Hematopoietic multipotent progenitor cell treated with erythropoietin and hydrocortisone succinate and interleukin-3 and kit ligand, for 15 days (in vitro differentiated cells): ENCODE data around the gene GTF2A1.
A peak's percentile ranks its signal among the peaks of the same experiment; 100 is the strongest.
"Not testable (repeated sequence)": the region's sequence is repeated elsewhere in the genome, so short reads cannot be mapped to it uniquely, and the experiment has no call there.

Experiments
- DNase-seq: peaks from one replicate; pipeline ENCODE4 v3.0.0-alpha.2; 2015; ENCODE audit warnings: low spot score

Gene GTF2A1

GRCh38 chr14:81231540-81231939, 10.8 kb upstream of the GTF2A1 start:
- no peak for DNase-seq

GRCh38 chr14:81224222-81224621, 3.5 kb upstream of the GTF2A1 start:
- DNase-seq: no peak

DNA sequence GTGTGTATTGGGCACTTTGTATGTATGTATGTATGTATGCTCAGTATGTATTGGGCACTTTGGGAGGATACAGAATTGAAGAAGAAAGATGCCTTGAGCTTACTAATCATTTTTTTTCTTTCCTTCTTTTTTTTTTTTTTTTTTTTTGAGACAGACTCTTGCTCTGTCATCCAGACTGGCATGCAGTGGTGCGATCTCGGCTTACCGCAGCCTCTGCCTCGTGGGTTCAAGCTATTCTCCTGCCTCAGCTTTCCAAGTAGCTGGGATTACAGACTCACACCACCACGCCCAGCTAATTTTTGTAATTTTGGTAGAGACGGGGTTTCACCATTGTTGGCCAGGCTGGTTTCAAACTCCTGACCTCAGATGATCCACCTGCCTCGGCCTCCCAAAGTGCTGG, 3.0 kb upstream of the GTF2A1 start:
- not testable (repeated sequence) for DNase-seq

DNA sequence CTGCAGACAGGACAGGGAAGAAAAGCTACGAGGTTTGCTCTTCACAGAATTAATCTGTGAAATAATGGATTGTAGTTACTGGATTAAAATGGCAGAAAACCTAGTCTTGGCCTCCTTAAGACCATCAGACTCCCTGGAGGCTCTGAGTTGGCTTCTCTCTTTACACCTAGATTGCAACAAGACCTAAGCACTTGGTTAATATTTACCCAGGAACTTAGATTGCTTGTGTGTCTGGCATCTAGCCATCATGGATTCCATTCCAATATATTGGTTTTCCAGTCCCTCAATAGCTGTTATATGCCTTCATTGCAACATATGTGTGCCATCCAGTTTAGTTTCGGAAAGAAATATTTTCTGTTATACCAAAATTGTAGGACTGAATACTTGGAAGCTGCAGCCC, 1.9 kb upstream of the GTF2A1 start:
- no peak for DNase-seq

DNA sequence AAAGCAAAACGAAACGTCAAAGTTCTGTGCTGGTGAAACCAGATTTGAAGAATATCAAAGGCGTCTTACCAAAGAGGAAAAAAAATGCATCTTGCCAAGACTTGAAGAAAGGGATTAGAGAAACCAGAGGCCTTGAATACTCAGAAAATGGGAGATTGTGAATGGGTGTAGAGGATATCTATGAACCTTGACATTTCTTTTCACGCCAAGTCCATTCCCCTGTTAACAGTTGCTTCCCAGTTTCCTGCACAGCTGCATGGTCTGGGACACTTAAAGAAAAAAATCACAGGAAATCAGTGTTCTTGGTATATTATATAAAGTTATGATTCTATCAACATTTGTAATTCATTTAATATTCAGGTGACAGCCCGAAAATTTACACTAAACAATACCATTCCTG, 1.4 kb upstream of the GTF2A1 start:
- no peak for DNase-seq

GRCh38 chr14:81221579-81222102, 882 bp upstream of the GTF2A1 start:
- peak; percentile 11 for DNase-seq

DNA sequence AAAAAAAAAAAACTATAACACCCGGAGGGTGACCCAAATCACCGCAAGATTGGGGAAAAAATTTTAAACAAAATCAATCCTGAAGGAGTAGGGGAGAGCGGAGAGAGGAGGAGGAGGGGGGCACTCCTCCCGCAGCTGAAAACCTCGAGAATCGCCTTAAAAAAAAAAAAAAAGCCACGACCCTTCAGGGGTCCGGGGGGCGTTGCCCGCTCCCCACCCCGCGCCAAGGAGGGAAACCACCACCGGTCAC, 254 bp downstream of the GTF2A1 start:
- no peak for DNase-seq

DNA sequence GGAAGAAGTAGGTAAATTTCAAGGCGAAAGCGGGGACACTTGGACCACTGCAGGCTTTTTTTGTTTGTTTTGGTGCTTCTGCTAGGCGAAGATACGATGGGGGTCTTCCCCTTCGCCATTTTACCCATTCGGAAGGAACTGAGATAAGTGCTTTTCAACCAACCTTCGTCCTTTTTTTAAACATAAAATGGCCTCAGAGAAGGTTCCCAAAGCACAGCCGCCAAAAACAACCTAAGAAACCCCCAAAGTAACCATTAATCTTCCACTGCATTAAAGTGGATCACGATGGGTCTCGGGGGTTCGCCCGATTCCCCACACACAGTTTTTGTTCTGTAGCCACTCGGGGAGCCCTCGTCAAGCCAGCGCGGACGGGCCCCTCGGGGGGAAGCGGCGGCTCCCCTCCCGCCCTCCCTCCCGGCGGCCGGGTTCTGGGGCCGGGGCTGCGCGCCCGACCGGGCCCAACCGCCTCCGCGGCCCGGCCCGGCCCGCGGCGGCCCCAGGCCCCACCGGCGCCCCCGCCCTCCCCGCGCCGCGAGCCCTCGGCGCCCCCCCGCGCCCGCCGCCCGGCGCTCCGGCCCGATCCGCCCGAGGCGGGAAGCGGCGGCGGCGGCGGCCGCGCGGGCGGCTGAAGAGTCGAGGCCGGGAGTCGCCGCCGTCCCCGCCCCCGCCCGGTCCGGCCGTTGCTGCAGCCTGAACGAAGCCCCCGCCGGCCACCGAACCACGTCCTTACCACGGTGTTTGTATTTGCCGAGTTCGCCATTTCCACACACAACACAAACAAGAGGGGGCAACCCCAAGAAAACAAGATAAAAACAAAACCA, 790 bp downstream of the GTF2A1 start:
- peak; percentile 54 for DNase-seq

DNA sequence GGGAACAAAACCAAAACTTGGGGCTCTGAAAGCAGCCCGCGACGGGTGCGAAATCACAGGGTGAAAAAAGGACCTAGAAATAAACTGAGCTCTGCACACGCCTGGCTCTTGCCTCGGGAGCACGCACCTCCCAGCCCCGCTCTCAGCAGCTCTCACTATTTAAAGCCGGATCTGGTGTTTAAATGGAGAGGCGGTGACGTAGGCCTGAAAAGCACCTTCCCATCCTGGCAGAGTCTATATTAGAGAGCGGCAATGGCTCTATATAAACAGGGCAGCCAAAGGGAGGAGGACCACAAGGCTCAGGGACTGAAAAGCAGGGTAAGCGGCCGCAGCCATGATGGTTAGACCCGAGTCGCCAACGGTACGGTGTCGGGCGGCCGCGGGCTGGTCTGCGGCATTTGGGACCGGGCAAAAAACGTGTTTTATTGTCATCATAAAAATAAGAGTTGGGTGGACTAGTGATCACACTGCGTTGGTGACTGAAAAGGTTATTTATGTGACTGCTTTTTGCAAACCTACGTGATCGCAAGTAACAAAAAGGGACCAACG, 1.5 kb downstream of the GTF2A1 start:
- DNase-seq: peak; percentile 92

DNA sequence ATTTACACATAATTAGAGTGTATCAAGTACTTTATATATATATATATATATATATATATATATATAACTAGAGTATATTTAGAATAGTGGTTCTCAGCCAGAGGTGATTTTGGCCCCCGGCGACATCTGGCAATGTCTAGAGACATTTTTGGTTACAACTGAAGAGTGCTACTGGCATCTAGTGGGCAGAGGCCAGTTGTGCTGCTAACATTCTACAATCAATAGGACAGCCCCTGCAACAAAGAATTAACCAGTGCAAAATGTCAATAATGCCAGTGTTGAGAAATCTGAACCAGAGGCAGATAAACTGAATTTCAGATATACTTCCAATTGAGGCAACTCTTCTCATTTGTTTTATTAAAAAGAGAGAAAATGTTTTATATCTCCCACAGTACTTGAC, 8.9 kb downstream of the GTF2A1 start:
- peak; percentile 27 for DNase-seq

DNA sequence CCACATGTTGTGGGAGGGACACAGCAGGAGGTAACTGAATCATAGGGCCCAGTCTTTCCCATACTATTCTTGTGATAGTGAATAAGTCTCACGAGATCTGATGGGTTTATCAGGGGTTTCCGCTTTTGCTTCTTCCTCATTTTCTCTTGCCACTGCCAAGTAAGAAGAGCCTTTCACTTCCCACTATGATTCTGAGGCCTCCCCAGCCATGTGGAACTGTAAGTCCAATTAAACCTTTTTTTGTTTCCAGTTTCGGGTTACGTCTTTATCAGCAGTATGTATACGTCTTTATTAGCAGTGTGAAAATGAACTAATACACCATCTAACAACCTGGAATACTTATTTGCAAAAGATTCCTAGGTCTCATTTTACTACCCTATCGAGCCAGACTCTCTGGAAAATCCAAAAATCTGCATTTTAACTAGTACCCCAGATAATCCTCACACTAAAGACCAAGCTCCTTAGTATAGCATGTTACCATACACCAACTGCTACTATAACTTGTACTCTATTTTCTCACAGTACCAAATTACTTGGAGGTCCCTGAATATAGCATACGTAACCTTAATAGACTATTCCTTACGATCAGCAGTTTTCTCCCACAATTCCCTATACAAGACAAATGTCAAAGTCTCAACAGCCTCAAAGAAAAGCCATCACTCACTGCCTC, 11.5 kb downstream of the GTF2A1 start:
- DNase-seq: no peak

GRCh38 chr14:81208489-81208888, 12.3 kb downstream of the GTF2A1 start:
- no peak for DNase-seq

GRCh38 chr14:81206115-81206514, 14.6 kb downstream of the GTF2A1 start:
- DNase-seq: no peak

GRCh38 chr14:81205639-81206038, 15.1 kb downstream of the GTF2A1 start:
- DNase-seq: no peak

DNA sequence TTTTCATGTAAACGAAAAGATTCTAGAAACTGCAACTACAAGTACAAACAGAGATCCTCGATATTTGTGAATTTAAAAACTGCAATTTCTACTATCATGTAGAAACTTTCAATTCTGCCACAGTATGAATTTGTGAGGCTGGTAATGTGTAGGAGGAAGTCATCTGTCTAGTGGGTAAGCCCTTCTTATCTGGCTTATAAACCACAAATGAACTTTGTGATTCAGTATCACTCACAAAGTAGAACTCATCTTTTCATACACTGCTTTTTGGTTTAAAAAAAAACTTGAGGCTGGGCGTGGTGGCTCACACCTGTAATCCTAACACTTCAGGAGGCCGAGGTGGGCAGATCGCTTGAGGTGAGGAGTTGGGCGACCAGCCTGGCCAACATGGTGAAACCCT, 20.7 kb downstream of the GTF2A1 start:
- DNase-seq: no peak

DNA sequence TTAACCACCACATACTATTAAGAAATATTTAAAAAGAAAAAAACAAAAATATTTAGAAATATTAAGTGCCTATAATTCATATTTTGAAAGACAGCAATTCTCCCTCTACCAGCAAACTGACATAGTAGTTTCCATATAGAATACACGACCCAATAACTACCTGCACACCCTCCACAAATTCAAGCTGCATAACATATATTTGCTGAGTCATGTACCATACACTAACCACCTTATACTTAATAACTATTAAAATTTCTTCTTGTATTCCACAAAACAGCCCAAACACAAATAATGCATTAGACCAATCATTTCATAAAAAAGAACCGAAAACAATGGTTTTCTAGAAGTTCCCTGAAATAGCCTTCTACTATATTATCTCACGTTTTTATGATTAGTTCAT, 21.7 kb downstream of the GTF2A1 start:
- DNase-seq: peak; percentile 23

DNA sequence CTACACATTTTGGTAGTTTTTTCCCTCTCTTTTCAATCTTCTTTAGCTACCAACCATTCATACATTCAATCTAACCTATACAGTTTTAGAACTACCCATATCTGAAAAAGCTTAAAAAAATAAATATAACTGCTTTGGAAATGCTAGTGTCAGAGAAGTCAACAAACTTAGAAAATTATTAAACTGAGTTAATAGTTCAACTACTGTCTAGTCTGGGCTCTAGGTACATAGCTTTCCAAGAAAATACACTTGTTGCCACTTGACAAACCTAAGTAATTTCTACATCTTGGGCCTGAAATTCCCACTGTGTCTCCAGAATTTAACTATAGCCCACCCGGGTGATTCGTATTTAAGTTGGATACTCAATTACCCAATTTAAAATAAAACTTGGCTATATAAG, 22.1 kb downstream of the GTF2A1 start:
- no peak for DNase-seq

- DNase-seq: no peak
Measured at GRCh38 chr14:81193924-81194633, 26.7 kb downstream of the GTF2A1 start.

DNA sequence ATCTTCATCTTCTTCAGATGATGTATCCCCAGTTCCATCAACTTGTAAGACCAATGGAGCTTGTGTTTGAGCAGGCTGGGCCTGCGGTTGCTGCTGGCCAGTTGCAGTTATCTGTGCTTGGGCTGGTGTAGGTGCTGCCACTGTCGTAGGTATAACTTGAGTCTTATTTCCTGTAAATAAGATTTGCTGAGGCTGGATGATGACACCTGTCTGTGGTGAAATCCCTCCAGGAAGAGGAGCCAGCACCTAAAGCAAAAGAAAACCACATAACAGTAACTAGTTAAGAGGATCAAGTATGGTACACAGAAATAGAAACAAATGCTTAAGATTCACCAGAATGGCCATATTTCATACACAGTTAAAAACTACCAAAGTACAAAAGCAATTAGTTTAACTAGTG, 28.2 kb downstream of the GTF2A1 start:
- no peak for DNase-seq

DNA sequence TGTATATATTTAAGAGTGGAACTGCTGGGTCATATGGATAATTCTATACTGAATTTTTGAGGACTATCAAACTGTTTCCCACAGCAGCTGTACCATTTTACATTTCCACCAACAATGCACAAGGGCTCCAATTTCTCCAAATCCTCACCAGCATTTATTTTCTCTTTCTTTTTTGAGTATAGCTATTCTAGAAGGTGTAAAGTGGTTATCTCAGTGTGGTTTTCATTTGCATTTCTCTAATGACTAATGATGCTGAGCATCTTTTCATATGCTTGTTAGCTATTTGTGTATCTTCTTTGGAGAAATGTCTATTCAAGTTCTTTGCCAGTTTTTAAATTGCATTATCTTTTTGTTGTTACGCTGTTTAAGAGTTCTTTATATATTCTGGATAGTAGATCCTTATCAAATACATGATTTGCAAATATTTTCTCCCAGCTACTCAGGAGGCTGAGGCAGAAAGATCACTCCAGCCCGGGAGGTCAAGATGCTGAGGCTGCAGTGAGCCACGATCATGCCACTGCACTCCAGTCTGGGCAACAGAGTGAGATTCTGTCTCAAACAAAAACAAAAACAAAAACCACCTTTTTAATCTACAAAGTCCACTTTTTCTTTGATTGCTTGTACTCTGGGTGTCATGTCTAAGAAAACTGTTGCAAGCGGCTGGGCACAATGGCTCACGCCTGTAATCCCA, 32.8 kb downstream of the GTF2A1 start:
- no peak for DNase-seq

GRCh38 chr14:81179631-81180030, 41.1 kb downstream of the GTF2A1 start:
- DNase-seq: no peak

DNA sequence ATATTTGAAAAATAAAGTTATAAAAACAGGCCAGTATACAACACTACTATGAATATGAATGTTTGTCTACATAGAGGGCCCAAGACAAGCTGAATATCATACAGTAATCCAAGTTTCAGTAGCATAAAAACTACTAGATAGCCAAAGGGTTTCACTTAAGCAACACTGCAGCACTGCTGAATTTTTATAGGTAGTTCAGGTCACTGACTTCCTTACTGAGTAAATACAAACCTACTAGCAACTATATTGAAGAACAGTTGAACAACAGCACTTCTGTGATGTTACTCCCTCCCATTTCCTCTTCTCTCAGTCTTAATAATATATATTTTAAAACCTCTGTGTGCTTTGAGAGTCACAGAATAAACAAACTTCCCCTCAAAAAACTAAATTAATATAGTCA, 42.7 kb downstream of the GTF2A1 start:
- DNase-seq: no peak
